Measurements from ENCODE around the gene AMZ1.

Gene AMZ1

GRCh38 chr7:2698581-2699288 is 10.7 kb downstream of the AMZ1 start:
- TF ChIP-seq, protein P1, sequence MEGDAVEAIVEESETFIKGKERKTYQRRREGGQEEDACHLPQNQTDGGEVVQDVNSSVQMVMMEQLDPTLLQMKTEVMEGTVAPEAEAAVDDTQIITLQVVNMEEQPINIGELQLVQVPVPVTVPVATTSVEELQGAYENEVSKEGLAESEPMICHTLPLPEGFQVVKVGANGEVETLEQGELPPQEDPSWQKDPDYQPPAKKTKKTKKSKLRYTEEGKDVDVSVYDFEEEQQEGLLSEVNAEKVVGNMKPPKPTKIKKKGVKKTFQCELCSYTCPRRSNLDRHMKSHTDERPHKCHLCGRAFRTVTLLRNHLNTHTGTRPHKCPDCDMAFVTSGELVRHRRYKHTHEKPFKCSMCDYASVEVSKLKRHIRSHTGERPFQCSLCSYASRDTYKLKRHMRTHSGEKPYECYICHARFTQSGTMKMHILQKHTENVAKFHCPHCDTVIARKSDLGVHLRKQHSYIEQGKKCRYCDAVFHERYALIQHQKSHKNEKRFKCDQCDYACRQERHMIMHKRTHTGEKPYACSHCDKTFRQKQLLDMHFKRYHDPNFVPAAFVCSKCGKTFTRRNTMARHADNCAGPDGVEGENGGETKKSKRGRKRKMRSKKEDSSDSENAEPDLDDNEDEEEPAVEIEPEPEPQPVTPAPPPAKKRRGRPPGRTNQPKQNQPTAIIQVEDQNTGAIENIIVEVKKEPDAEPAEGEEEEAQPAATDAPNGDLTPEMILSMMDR (IDR thresholded peaks at IDR 0.05; ENCODE audit: control insufficient read depth, extremely low read depth, insufficient read depth), result no peak
- no peak overlapping the region for H3K4me3 ChIP-seq (ENCODE audit: low read depth, low read length)
- DNase-seq (ENCODE audit: low read depth), result no peak

- DNase-seq (ENCODE audit: low read depth), result no peak
- TF ChIP-seq, protein P1 (IDR thresholded peaks at IDR 0.05; ENCODE audit: control insufficient read depth, extremely low read depth, insufficient read depth), result no peak
- H3K4me3 ChIP-seq (ENCODE audit: low read depth, low read length), result no peak overlapping the region
Measured at GRCh38 chr7:2699289-2699620, 11.3 kb downstream of the AMZ1 start.

- H3K4me3 ChIP-seq (ENCODE audit: low read depth, low read length), result no peak overlapping the region
- TF ChIP-seq, protein P1 (IDR thresholded peaks at IDR 0.05; ENCODE audit: control insufficient read depth, extremely low read depth, insufficient read depth), result no peak
- DNase-seq (ENCODE audit: low read depth), result no peak
Measured at GRCh38 chr7:2700141-2700850, 12.3 kb downstream of the AMZ1 start.

GRCh38 chr7:2701424-2701823 is 13.4 kb downstream of the AMZ1 start:
- TF ChIP-seq, protein P1 (IDR thresholded peaks at IDR 0.05; ENCODE audit: control insufficient read depth, extremely low read depth, insufficient read depth), result no peak
- DNase-seq (ENCODE audit: low read depth), result no peak
- no peak overlapping the region for H3K4me3 ChIP-seq (ENCODE audit: low read depth, low read length)

- no peak overlapping the region for H3K4me3 ChIP-seq (ENCODE audit: low read depth, low read length)
- no peak for DNase-seq (ENCODE audit: low read depth)
- TF ChIP-seq, protein P1 (IDR thresholded peaks at IDR 0.05; ENCODE audit: control insufficient read depth, extremely low read depth, insufficient read depth), result no peak
Measured at GRCh38 chr7:2701832-2702593, 14.0 kb downstream of the AMZ1 start.

GRCh38 chr7:2702594-2702957 is 14.6 kb downstream of the AMZ1 start:
- no peak overlapping the region for H3K4me3 ChIP-seq (ENCODE audit: low read depth, low read length)
- no peak for DNase-seq (ENCODE audit: low read depth)
- TF ChIP-seq, protein P1 (IDR thresholded peaks at IDR 0.05; ENCODE audit: control insufficient read depth, extremely low read depth, insufficient read depth), result no peak

Measured in LNCaP clone FGC (cell line).